HUES64 (cell line): ENCODE data around the gene CLNK.
"Not testable (repeated sequence)": the region's sequence is repeated elsewhere in the genome, so short reads cannot be mapped to it uniquely, and the experiment has no call there.

Source experiments
- H3K27ac ChIP-seq: 2 replicates; pipeline ENCODE4 v1.7.0; 2013; ENCODE audit warnings: low read depth, low read length, inconsistent platforms
- H3K27me3 ChIP-seq: 2 replicates; pipeline ENCODE4 v1.6.1; 2013; ENCODE audit warnings: mild to moderate bottlenecking, low read length; ENCODE audit not compliant: insufficient read depth
- H3K36me3 ChIP-seq: 2 replicates; pipeline ENCODE4 v1.6.1; 2013; ENCODE audit warnings: mild to moderate bottlenecking, low read length; ENCODE audit not compliant: insufficient read depth
- H3K4me1 ChIP-seq: 2 replicates; pipeline ENCODE4 v1.6.1; 2013; ENCODE audit warnings: mild to moderate bottlenecking, low read length, moderate library complexity; ENCODE audit not compliant: insufficient read depth
- H3K4me3 ChIP-seq: 2 replicates; pipeline ENCODE4 v1.5.1; 2013; ENCODE audit warnings: mild to moderate bottlenecking, low read length, moderate library complexity
- H3K9ac ChIP-seq: 2 replicates; pipeline ENCODE4 v1.6.1; 2013; ENCODE audit warnings: mild to moderate bottlenecking, low read depth, low read length
- H3K9me3 ChIP-seq: 2 replicates; pipeline ENCODE4 v1.6.1; 2013; ENCODE audit warnings: low read depth, low read length; ENCODE audit not compliant: insufficient read depth
- WGBS: fragments of 150-250, 120-280 bp; methylation state at CpG from one replicate; pipeline ENCODE4 v1.1.7; 2013; ENCODE audit warnings: missing lambda C conversion rate; 5-methylcytosine and 5-hydroxymethylcytosine counted together

CLNK gene

GRCh38 chr4:10639100-10639499 lies 45.5 kb downstream of the CLNK start:
- no peaks in the 10 kb centered on the region for H3K36me3 ChIP-seq
- H3K4me3 ChIP-seq = no peak overlapping the region
- WGBS = 85% methylated on average over 1 of the region's 1 CpG
- no peaks in the 10 kb centered on the region for H3K9me3 ChIP-seq
- no peaks in the 10 kb centered on the region; the same call in 1 of the 2 replicates for H3K4me1 ChIP-seq
- no peak overlapping the region for H3K27ac ChIP-seq
- H3K27me3 ChIP-seq = no peaks in the 10 kb centered on the region
- H3K9ac ChIP-seq = no peak overlapping the region

DNA sequence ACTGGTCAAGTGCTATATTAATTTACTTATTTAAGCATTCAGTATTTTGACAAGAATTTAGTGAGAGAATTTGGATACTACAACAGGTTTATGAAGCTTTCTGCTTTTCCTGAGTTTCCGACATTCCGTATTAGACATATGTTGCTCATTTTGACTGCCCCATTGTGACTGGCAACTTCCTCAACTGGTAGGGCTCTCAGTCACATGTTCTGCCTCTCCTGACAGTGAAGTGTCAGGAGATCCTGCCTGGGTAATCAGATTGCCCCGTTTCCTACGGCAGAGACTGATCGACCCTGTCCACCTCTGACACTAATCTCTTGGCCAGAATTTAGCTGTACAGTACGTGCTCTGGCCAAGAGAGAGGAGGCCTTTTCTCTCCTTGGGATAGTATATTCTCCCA lies 49.5 kb downstream of the CLNK start:
- 88% methylated on average over 6 of the region's 6 CpGs for WGBS
- H3K4me1 ChIP-seq = no peaks in the 10 kb centered on the region; the same call in 1 of the 2 replicates
- H3K9ac ChIP-seq = no peak overlapping the region
- no peaks in the 10 kb centered on the region for H3K27me3 ChIP-seq
- no peak overlapping the region for H3K4me3 ChIP-seq
- H3K27ac ChIP-seq = no peak overlapping the region
- no peaks in the 10 kb centered on the region for H3K36me3 ChIP-seq
- H3K9me3 ChIP-seq = no peaks in the 10 kb centered on the region

DNA sequence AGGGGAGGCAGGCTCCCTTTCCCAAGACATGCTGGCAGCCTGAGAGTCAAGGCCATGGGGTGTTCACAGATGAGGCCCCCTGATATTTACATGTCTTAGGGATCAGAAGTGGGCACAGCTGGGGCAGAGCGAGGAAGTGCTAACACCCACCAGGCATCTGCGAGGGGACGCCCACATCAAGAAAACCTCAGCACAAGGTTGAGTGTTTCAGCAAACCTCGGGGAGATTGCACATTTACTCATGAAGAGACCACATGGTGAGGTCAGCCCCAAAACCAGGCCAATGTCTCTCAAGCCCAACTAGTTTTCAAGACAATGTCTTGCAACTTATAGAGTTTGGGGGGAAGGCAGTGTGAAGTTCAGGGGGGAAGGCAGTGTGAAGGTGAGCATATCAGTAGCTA lies 55.2 kb downstream of the CLNK start:
- Histone ChIP-seq H3K4me3 (no peak overlapping the region), H3K4me1 (no peaks in the 10 kb centered on the region), H3K27me3 (no peaks in the 10 kb centered on the region), H3K27ac (no peak overlapping the region), H3K9ac (no peak overlapping the region), H3K9me3 (no peaks in the 10 kb centered on the region), H3K36me3 (no peaks in the 10 kb centered on the region)
- 96% methylated on average over 4 of the region's 4 CpGs for WGBS

DNA sequence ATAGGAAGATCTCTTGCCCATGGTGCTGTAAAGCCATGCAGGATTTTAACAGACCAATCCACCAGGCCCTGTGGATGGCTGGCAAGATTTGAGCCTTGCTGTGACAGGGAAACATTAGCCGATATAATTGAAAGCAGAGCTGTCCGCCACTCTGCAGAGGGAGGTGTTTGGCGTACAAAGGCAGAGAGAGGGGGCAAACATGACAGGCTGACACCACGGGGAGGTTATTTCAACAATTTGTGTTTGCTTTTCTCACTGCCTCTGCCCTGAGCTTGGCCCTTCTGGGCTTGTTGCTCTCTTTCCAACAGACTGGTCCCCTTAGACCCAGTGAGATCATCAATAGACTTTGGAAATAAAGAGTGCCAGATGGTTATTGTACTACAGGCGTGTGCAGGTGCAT lies 59.4 kb downstream of the CLNK start:
- no peak overlapping the region for H3K4me3 ChIP-seq
- H3K9me3 ChIP-seq = no peaks in the 10 kb centered on the region
- no peaks in the 10 kb centered on the region for H3K27me3 ChIP-seq
- WGBS = 64% methylated on average over 5 of the region's 5 CpGs
- no peaks in the 10 kb centered on the region for H3K4me1 ChIP-seq
- no peak overlapping the region for H3K27ac ChIP-seq
- H3K9ac ChIP-seq = no peak overlapping the region
- no peaks in the 10 kb centered on the region for H3K36me3 ChIP-seq

GRCh38 chr4:10623862-10624261 lies 60.7 kb downstream of the CLNK start:
- H3K4me3 ChIP-seq = no peak overlapping the region
- H3K9ac ChIP-seq = no peak overlapping the region
- no peaks in the 10 kb centered on the region for H3K27me3 ChIP-seq
- no peak overlapping the region for H3K27ac ChIP-seq
- WGBS = 94% methylated on average over 6 of the region's 6 CpGs
- no peaks in the 10 kb centered on the region for H3K4me1 ChIP-seq
- H3K9me3 ChIP-seq = no peaks in the 10 kb centered on the region
- no peaks in the 10 kb centered on the region for H3K36me3 ChIP-seq

DNA sequence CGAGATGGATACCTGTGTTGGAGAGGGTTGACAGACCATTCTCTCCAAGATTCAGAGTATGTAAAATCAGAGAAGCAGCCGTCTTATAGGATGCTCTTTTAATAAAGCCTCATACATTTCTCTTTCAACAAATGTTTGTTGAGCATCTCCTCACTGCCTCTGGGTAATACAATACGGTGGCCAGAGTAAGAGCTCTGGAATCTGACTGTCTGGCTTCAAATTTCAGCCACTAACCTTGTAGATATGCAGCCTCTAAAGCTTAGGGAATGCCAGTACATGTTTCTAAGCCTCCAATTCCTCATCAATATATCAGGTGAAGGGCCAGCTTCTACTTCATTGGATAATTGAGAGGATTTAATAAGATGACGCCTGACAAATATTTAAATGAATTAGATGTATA lies 61.3 kb downstream of the CLNK start:
- no peak overlapping the region for H3K4me3 ChIP-seq
- WGBS = 85% methylated on average over 2 of the region's 4 CpGs
- no peaks in the 10 kb centered on the region for H3K9me3 ChIP-seq
- no peak overlapping the region for H3K9ac ChIP-seq
- H3K36me3 ChIP-seq = no peaks in the 10 kb centered on the region
- no peaks in the 10 kb centered on the region for H3K4me1 ChIP-seq
- no peaks in the 10 kb centered on the region for H3K27me3 ChIP-seq
- H3K27ac ChIP-seq = no peak overlapping the region

- H3K27me3 ChIP-seq = no peaks in the 10 kb centered on the region
- H3K36me3 ChIP-seq = no peaks in the 10 kb centered on the region
- H3K27ac ChIP-seq = no peak overlapping the region
- H3K4me1 ChIP-seq = no peaks in the 10 kb centered on the region
- no peak overlapping the region for H3K4me3 ChIP-seq
- H3K9me3 ChIP-seq = no peaks in the 10 kb centered on the region
- no peak overlapping the region for H3K9ac ChIP-seq
- WGBS = no CpG with 5 or more reads among the region's 2 CpGs
Observed at GRCh38 chr4:10622728-10623127, 61.8 kb downstream of the CLNK start.

DNA sequence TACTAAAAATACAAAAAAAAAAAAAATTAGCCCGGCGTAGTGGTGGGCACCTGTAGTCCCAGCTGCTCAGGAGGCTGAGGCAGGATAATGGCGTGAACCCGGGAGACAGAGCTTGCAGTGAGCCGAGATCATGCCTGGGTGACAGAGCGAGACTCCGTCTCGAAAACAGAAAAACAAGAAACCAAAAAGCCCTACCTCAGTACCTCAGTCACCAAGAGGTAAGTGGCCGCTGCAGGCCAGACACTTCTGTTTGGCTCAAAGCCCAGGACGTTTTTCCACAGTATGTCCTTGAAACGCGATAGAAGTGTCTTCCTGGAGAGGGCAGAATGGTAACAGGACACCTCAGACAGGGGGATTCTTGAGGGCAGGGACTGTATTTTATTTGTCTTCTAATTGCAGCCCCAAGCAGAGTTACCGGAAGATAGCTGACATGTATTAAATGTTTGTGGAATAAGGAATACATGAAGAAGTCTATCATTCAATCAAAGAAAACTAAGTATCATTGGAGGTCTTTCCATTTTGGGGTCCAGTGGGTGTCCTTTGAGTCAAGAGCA lies 63.6 kb downstream of the CLNK start:
- Histone ChIP-seq H3K4me1 (no peaks in the 10 kb centered on the region), H3K27me3 (no peaks in the 10 kb centered on the region), H3K36me3 (no peaks in the 10 kb centered on the region), H3K9ac (no peak overlapping the region), H3K9me3 (no peaks in the 10 kb centered on the region), H3K4me3 (no peak overlapping the region), H3K27ac (no peak overlapping the region)
- WGBS = 87% methylated on average over 13 of the region's 13 CpGs

- Histone ChIP-seq H3K27me3 (no peaks in the 10 kb centered on the region), H3K9me3 (no peaks in the 10 kb centered on the region), H3K27ac (no peak overlapping the region), H3K36me3 (no peaks in the 10 kb centered on the region), H3K4me3 (no peak overlapping the region), H3K4me1 (no peaks in the 10 kb centered on the region), H3K9ac (no peak overlapping the region)
- 89% methylated on average over 10 of the region's 11 CpGs for WGBS
Observed at GRCh38 chr4:10619855-10620254, 64.7 kb downstream of the CLNK start.

- Histone ChIP-seq H3K36me3 (no peaks in the 10 kb centered on the region), H3K27ac (no peak overlapping the region), H3K4me3 (no peak overlapping the region), H3K4me1 (no peaks in the 10 kb centered on the region), H3K9me3 (no peaks in the 10 kb centered on the region), H3K9ac (no peak overlapping the region), H3K27me3 (no peaks in the 10 kb centered on the region)
- 94% methylated on average over 6 of the region's 6 CpGs for WGBS
Observed at GRCh38 chr4:10619220-10619619, 65.3 kb downstream of the CLNK start.

GRCh38 chr4:10614926-10615325 lies 69.6 kb downstream of the CLNK start:
- H3K9me3 ChIP-seq, H3K27me3 ChIP-seq, H3K9ac ChIP-seq, H3K27ac ChIP-seq, H3K4me3 ChIP-seq, H3K36me3 ChIP-seq, H3K4me1 ChIP-seq: not testable (repeated sequence)
- WGBS = 93% methylated on average over 8 of the region's 8 CpGs

DNA sequence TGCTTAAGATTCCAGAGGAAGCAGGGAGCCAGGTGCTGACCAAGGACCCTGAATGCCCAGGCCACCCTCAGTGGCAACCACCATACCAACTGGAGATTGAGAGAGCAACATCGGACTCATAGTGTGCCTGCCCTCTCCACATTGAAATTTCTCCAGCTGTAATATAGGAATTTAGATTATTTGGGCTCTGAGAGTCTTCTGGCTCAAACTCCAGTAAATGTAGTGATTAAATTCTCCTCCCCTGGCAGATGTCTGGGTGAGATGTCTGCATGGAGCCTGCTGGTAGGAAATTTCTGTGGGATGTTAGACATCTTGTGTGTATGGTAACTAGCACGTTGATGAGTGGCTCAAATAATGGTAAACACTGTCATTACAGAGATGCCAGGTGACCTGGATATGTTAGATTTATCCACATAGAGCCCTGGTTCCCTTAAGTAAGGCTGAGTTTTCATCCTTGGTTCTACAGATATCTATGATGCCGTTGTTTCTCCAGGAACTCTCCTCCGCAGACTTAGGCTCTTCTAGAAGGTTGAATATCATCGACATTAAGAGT lies 70.6 kb downstream of the CLNK start:
- H3K9me3 ChIP-seq = no peaks in the 10 kb centered on the region
- H3K36me3 ChIP-seq = no peaks in the 10 kb centered on the region
- 96% methylated on average over 4 of the region's 5 CpGs for WGBS
- H3K27ac ChIP-seq = no peak overlapping the region
- no peak overlapping the region for H3K9ac ChIP-seq
- no peaks in the 10 kb centered on the region for H3K27me3 ChIP-seq
- no peaks in the 10 kb centered on the region for H3K4me1 ChIP-seq
- H3K4me3 ChIP-seq = no peak overlapping the region
